ENCODE data around the gene PGP.

The PGP gene

GRCh38 chr16:2238150-2238837 lies 23.7 kb upstream of the PGP start:
- Histone ChIP-seq H2AFZ (ENCODE audit: low read depth) (no peak overlapping the region), H3K4me2 (no peak overlapping the region), H3K4me3 (IDR thresholded peaks at IDR 0.05; ENCODE audit: insufficient read depth, low read depth, low read length) (no peak overlapping the region), H3K4me1 (ENCODE audit: low read depth, poor library complexity, severe bottlenecking) (no peaks in the 10 kb centered on the region), H3K79me2 (ENCODE audit: insufficient read depth, low read depth) (no peaks in the 10 kb centered on the region), H3K27ac (no peak overlapping the region), H3K9ac (no peak overlapping the region), H3K27me3 (ENCODE audit: insufficient read depth, low read depth) (no peaks in the 10 kb centered on the region), H4K20me1 (ENCODE audit: insufficient read depth) (no peaks in the 10 kb centered on the region), H3K36me3 (ENCODE audit: insufficient read depth) (0 out of 2 replicates have a peak, but pooled peaks cover 4% of the 10 kb centered on the region)
- no peak for TF ChIP-seq CTCF (conservative IDR thresholded peaks at IDR 0.05; ENCODE audit: low read depth, low read length)

GRCh38 chr16:2237493-2238149 lies 23.0 kb upstream of the PGP start:
- Histone ChIP-seq H3K4me3 (IDR thresholded peaks at IDR 0.05; ENCODE audit: insufficient read depth, low read depth, low read length) (no peak overlapping the region), H3K4me2 (no peak overlapping the region), H3K36me3 (ENCODE audit: insufficient read depth) (0 out of 2 replicates have a peak, but pooled peaks cover 4% of the 10 kb centered on the region), H4K20me1 (ENCODE audit: insufficient read depth) (no peaks in the 10 kb centered on the region), H3K27me3 (ENCODE audit: insufficient read depth, low read depth) (no peaks in the 10 kb centered on the region), H3K27ac (no peak overlapping the region), H3K9ac (no peak overlapping the region), H3K79me2 (ENCODE audit: insufficient read depth, low read depth) (no peaks in the 10 kb centered on the region), H2AFZ (ENCODE audit: low read depth) (no peak overlapping the region), H3K4me1 (ENCODE audit: low read depth, poor library complexity, severe bottlenecking) (no peaks in the 10 kb centered on the region)
- TF ChIP-seq CTCF (conservative IDR thresholded peaks at IDR 0.05; ENCODE audit: low read depth, low read length): no peak

- H3K4me2 ChIP-seq: no peak overlapping the region
- H3K27me3 ChIP-seq (ENCODE audit: insufficient read depth, low read depth): no peaks in the 10 kb centered on the region
- TF ChIP-seq CTCF (conservative IDR thresholded peaks at IDR 0.05; ENCODE audit: low read depth, low read length): no peak
- no peak overlapping the region for H3K9ac ChIP-seq
- H3K79me2 ChIP-seq (ENCODE audit: insufficient read depth, low read depth): no peaks in the 10 kb centered on the region
- 0 out of 2 replicates have a peak, but pooled peaks cover 4% of the 10 kb centered on the region for H3K36me3 ChIP-seq (ENCODE audit: insufficient read depth)
- no peaks in the 10 kb centered on the region for H3K4me1 ChIP-seq (ENCODE audit: low read depth, poor library complexity, severe bottlenecking)
- H2AFZ ChIP-seq (ENCODE audit: low read depth): no peak overlapping the region
- H3K27ac ChIP-seq: no peak overlapping the region
- H3K4me3 ChIP-seq (IDR thresholded peaks at IDR 0.05; ENCODE audit: insufficient read depth, low read depth, low read length): no peak overlapping the region
- no peaks in the 10 kb centered on the region for H4K20me1 ChIP-seq (ENCODE audit: insufficient read depth)
These were observed 22.5 kb upstream of the PGP start for GRCh38 chr16:2237102-2237482.

- TF ChIP-seq CTCF (conservative IDR thresholded peaks at IDR 0.05; ENCODE audit: low read depth, low read length): no peak
- H2AFZ ChIP-seq (ENCODE audit: low read depth): no peak within 1 kb of the TSS
- no peaks in the 10 kb centered on the region for H3K27me3 ChIP-seq (ENCODE audit: insufficient read depth, low read depth)
- no peak within 1 kb of the TSS for H3K9ac ChIP-seq
- no peak within 1 kb of the TSS for H3K27ac ChIP-seq
- H3K4me3 ChIP-seq (IDR thresholded peaks at IDR 0.05; ENCODE audit: insufficient read depth, low read depth, low read length): no peak within 1 kb of the TSS
- no peaks in the 10 kb centered on the region for H3K4me1 ChIP-seq (ENCODE audit: low read depth, poor library complexity, severe bottlenecking)
- 0 out of 2 replicates have a peak, but pooled peaks cover 4% of the 10 kb centered on the region for H3K36me3 ChIP-seq (ENCODE audit: insufficient read depth)
- H4K20me1 ChIP-seq (ENCODE audit: insufficient read depth): no peaks in the 10 kb centered on the region
- H3K4me2 ChIP-seq: no peak within 1 kb of the TSS
- H3K79me2 ChIP-seq (ENCODE audit: insufficient read depth, low read depth): no peaks in the 10 kb centered on the region
These were observed 21.9 kb upstream of the PGP start, which contains the start of gene DNASE1L2 for GRCh38 chr16:2236337-2237101. Gene DNASE1L2 (plus strand): TSS chr16:2236444. CDS start chr16:2236817, 373 bp downstream.
